HG03378 (cell line): Measurements from ENCODE around the gene TGDS.

ENCODE experiments used
- ATAC-seq: cut with Tn5 transposase; IDR thresholded peaks from one replicate; pipeline ENCODE4 v1.9.1; 2021; ENCODE audit warnings: mild to moderate bottlenecking, moderate library complexity; ENCODE audit not compliant: unreplicated experiment

Gene TGDS

DNA sequence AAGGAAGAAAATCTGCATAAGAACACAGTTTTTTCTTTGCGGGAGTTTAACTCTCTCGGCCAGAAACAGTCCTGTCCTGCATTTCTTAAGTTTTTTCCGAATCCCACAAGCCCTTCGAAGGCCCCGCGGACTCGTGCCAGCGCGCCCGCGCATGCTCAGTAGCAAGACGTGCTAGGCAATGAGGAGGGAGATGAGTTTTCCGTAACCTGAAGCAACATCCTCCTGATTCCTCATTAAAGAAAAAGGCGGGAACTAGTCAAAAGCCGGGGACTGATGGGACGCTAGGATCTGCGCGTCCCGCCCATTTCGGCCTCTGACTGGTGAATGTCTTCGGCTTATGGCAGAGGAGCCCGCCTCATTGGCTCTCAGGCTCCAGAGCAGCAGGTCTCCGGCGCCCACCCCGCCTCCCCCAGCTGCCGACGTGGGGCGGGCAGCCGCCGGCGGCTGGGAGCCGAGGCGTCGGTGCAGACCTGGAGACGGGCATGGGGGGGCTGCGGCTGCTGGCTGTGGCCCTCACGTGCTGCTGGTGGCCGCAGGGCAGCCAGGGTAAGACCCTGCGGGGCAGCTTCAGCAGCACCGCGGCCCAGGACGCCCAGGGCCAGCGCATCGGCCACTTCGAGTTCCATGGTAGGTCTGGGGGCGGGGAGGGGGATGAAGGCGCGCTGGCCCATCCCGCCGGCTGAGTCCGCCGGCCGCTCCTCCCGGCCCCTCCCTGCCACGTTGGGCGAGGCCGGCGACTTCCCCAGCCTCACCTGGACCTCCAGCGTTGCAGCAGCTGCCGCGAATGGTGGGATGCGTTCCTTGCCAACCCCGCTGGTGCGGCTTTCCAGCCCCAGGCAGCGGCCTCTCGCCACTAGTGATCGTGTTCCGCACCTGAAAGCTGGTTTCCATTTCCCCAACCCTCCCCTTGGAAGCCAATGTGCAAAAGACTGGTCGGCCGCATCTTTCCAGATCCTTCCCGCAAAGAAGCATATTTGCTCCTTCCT lies 5.8 kb upstream of the TGDS start, which contains the start of gene GPR180:
TSS of gene GPR180 (plus strand) at position 412 of the 986 bp plus-strand sequence. CDS start at position 483, 71 bp downstream.
- peak; percentile 99 for ATAC-seq

GRCh38 chr13:94599877-94600276 lies 3.9 kb upstream of the TGDS start:
- ATAC-seq: no peak

GRCh38 chr13:94598281-94598680 lies 2.3 kb upstream of the TGDS start:
- ATAC-seq: no peak

DNA sequence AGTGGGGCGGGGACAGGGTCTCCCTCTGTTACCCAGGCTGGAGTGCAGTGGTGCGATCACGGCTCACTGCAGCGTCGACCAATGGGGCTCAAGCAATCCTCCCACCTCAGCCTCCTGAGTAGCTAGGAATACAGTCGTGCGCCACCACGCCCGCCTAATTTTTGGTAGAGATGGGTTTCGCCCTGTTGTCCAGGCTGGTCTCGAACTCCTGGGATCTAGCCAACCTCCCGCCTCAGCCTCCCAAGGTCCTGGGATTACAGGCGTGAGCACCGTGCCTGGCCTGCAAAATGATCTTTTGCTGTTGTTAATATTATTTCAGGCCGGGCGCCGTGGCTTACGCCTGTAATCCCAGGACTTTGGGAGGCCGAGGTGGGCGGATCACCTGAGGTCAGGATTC lies 621 bp upstream of the TGDS start:
- ATAC-seq: no peak

DNA sequence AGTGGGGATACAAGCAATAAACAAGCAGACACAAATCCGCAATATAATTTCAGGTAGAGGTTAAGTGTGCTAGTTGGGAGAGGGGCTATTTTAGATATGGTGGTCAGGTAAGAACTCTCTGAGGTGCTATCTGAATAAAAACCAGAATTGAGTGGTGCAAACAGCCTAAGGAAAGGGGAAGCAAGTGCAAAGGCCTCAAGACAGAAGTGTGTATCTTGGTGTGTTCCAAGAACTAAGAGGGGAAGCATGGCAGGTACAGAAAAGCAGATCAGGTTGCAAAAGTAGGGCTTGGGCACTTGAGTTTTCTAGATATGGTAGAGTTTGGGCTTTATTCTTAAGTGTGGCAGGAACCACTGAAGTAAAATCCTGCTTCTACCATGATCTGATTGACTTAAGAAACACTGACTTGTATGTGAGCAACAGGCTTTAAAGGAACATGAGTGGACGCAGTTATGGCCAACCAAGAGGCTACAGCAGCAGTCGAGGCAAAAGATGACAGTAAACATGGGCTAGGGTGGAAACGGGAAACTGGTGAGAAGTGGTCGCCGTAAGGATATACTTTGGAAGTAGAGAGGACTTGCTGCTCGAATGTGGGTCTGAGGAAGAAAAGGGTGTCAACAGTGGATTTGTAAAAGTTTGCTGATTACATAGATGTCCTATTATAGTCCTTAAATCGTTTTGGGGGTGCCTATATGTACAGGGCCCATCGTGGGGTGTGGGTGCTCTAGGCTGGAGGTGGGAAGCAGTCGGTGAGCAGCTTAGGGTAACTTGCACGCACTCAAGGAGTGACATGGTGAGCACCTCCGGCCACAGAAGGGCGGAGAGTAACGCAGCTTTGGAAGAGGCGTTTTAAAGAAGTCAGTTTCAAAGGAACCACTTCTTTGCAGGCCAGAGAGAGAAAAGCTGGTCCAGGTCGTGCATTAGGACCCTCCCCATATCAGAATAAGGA lies 677 bp downstream of the TGDS start:
- peak; percentile 43 for ATAC-seq

GRCh38 chr13:94590744-94591143 lies 5.2 kb downstream of the TGDS start:
- no peak for ATAC-seq

DNA sequence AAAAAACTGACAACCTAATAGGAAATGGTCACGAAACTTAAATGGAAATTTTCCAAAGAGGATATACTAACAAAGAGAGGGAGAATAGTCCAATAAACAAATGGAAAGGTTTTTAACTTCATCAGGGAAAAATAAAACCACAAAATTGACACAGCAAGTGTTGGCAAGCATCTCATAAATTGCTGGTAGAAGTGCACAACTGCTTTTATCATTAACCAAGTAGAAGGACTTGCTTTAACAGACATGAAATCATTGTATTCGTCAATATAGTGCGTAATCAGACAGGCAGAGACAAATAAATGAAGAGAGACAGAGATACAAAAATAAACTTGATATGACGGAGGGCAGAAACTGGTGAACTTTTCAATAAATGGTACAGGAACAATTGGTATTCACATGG lies 7.4 kb downstream of the TGDS start:
- no peak for ATAC-seq

DNA sequence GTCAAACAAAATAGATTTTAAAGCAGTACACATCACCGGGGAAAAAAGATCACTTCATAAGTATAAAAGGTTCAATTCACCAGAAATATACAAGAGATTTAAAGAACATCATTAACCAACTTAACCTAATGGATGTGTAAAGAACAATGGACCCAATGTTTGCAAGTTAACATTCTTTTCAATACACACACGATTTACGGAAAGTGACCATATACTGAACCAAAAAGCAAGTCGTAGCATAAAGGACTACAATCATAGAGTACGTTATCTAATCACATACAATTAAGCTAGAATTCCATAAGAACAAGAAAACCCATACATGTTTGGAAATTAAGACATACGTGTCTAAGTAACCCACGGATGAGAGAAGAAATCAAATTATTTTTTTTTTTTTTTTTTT lies 9.6 kb downstream of the TGDS start:
- ATAC-seq: no peak

DNA sequence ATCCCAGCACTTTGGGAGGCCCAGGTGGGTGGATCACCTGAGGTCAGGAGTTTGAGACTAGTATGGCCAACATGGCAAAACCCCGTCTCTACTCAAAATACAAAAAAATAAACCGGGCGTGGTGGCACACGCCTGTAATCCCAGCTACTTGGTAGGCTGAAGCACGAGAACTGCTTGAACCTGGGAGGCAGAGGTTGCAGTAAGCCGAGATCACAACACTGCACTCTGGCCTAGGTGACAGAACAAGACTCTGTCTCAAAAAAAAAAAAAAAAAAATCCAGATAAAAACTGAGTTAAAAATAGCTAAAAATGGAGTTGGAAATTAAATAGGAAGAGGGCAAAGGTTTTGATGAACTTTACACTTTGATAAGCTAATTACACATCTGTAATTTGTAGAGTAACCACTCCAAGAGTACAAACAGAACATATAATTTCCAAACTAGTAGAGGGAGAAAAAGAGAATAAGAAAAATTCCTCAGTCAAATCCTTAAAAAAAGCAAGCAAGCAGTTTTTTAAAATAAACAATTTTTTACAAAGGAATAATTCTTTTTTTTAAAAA lies 10.3 kb downstream of the TGDS start:
- no peak for ATAC-seq

- no peak for ATAC-seq
These were observed 12.0 kb downstream of the TGDS start for GRCh38 chr13:94583926-94584325.

GRCh38 chr13:94579063-94579462 lies 16.9 kb downstream of the TGDS start:
- ATAC-seq: no peak

GRCh38 chr13:94569615-94570014 lies 26.3 kb downstream of the TGDS start:
- ATAC-seq: no peak

GRCh38 chr13:94568443-94568842 lies 27.5 kb downstream of the TGDS start:
- ATAC-seq: no peak

- ATAC-seq: no peak
These were observed 28.4 kb downstream of the TGDS start for GRCh38 chr13:94567581-94567980.

DNA sequence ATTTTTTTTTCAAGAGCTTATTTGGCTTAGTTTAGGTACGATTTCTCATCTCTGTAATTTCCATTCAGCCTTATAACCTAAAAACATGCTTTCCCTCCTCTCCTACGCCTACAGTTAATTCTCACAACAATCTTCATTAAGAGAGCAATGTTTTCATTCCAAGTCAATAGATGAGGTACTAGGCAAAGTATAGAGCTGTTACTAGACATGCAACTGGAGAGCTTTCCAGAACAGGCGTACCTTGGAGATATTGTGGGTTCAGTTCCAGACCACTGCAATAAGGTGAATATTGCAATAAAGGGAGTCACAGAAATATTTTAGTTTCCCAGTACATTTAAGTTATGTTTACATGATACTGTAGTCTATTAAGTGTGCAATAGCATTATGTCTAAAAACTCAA lies 34.8 kb downstream of the TGDS start:
- no peak for ATAC-seq

DNA sequence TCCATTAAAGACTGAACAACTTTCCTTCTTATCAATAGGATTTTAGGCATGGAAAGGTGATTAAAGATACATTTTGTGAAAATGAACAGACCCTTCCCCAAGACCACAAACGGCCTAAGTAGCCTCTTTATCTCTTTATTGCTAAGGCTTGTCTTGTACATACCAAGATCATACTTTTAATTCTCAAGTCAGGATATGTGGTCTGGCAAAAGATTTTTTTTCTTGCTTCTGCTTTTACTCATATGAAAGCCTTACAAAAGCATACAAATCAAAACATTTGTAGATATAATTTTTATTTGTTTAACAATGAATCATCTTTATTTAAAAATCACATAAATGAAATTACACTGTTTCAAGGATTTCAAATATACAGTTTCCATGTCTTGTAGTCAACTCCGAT lies 35.8 kb downstream of the TGDS start:
- ATAC-seq: no peak

DNA sequence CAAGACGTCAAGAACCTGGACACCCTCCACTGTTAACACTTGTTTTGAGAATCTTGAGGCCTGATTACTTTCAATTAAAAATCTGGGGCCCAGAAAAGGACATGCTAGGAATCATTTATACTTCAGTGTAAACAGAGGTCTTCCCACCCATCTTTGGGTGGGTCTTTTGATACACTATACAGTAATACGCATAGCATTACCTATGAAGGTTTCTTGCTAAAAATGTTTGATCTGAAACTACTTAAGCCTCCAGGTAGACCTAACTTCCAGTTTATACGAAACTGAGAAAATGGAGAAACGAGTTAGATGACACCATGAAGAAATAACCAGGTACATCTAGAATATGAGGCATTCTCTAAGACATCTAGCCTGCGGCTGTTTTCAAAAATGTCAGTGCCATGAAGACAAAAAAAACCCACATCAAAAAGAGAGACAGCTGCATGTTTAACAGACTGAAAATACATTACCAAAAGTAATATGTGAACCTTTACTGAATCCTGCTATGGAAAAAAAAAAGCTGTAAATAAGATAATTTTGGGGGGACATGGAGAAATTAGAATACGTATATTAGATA lies 36.6 kb downstream of the TGDS start:
- ATAC-seq: no peak

DNA sequence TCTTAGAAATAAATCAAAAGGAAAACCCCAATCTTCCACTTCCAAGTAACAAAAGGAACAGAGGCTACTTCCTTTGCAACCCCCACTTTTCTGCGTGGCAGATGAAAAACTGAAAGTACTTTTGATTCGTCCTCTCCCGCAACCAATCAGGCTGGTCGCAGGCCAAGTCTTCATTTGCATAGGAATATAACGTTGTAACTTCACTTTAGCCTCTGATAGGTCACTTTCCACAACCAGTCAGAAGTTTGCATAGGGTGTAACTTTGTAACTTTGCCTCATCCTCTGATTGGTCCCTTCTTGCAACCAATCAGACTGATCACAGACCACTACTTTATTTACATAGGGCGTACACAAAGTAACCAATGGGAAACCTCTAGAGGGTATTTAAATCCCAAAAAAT lies 37.2 kb downstream of the TGDS start:
- ATAC-seq: no peak

DNA sequence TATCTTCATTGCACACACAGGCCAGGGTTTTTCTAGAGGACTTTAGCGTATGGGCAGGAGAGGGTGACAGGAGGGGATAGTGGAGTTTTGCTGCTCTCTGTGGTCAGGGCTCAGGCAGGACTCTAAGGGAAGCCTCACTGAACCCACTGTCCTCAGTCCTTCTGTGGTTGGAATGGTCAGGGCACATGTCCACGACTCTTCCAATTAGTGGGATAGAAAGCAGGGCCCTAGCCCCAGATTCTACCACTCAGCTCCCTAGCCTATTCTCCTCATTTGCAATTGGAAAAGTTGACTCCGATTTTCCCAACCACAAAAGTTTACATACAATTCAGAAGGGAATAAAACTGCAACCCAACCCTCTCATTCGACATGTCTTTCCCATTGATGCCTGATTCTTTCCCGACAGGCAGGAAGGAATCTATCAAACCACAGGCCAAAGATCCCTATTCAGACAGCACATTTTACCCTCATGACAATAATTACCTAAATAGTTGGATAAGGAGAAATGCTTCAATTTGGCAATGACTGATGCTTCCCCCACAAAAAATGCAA lies 38.2 kb downstream of the TGDS start:
- no peak for ATAC-seq

DNA sequence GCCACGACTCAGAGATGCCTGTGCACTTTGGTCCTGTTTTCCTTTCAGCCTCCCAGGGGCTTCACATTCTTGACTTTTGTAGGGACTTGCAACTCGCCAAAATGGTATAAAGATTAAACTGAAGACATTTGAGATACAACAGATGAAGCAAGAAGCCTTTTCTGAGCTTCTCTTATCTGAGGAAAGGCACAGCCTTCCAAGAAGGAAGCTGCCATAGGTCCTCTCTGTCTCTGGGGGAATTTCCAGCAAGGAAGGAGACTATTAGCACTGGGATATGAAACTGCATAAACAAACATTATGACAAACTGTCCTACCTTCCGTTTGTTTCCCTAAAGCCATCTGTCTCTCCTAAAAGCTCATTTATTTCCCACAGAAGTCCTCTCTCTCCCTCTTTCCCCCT lies 39.3 kb downstream of the TGDS start:
- ATAC-seq: no peak

DNA sequence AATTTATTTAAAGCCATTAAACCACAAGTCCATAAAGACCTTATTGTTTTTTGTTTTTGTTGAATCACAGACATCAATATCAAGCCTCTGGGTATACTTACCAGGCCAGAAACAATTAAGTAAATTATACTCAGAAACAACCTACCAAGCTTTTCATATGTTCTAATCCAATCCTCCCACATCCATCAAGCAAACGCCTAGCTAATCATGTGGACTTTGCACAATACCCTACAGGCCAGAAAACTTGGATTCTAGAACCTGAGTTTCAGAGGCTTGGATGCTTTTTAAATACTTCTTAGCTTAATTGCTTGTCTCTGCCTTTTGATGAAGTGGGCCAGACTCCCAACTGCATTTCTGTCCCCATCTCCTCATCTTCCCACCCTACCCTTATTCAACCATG lies 39.9 kb downstream of the TGDS start:
- no peak for ATAC-seq
